ENCODE results near the gene MRPS24.

Gene MRPS24

DNA sequence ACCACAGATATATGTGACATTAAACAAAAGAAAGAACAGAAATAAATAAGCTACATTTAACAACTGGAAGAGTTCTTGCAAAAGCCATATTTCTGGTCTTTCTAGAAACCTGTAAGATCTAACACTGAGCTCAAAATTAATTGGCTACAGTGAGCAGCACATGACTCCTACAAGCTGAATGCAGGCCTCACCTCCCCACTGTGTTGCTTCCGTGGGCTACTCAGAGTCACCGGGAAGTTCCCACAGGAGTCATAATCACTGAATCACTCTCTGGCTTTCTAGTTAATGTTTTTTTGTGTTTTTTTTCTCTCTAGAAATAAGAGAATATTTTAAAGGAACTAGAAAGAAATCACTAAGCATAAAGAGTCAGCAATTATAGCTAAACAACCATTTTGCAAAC lies 10.2 kb upstream of the MRPS24 start:
- no peak for TF ChIP-seq ISL1 (CRISPR knock-in tag; IDR thresholded peaks at IDR 0.05)
- TF ChIP-seq, protein P1, sequence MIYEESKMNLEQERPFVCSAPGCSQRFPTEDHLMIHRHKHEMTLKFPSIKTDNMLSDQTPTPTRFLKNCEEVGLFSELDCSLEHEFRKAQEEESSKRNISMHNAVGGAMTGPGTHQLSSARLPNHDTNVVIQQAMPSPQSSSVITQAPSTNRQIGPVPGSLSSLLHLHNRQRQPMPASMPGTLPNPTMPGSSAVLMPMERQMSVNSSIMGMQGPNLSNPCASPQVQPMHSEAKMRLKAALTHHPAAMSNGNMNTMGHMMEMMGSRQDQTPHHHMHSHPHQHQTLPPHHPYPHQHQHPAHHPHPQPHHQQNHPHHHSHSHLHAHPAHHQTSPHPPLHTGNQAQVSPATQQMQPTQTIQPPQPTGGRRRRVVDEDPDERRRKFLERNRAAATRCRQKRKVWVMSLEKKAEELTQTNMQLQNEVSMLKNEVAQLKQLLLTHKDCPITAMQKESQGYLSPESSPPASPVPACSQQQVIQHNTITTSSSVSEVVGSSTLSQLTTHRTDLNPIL (CRISPR knock-in tag; IDR thresholded peaks at IDR 0.05; ENCODE audit: low read depth) = no peak
- no peak for TF ChIP-seq ZNF70 (CRISPR knock-in tag; IDR thresholded peaks at IDR 0.05)
- TF ChIP-seq, protein P2, sequence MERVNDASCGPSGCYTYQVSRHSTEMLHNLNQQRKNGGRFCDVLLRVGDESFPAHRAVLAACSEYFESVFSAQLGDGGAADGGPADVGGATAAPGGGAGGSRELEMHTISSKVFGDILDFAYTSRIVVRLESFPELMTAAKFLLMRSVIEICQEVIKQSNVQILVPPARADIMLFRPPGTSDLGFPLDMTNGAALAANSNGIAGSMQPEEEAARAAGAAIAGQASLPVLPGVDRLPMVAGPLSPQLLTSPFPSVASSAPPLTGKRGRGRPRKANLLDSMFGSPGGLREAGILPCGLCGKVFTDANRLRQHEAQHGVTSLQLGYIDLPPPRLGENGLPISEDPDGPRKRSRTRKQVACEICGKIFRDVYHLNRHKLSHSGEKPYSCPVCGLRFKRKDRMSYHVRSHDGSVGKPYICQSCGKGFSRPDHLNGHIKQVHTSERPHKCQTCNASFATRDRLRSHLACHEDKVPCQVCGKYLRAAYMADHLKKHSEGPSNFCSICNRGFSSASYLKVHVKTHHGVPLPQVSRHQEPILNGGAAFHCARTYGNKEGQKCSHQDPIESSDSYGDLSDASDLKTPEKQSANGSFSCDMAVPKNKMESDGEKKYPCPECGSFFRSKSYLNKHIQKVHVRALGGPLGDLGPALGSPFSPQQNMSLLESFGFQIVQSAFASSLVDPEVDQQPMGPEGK (CRISPR knock-in tag; IDR thresholded peaks at IDR 0.05; ENCODE audit: borderline replicate concordance) = no peak
- no peak for TF ChIP-seq TCF4 (CRISPR knock-in tag; IDR thresholded peaks at IDR 0.05; ENCODE audit: borderline replicate concordance)
- no peak for TF ChIP-seq ZFP3 (CRISPR knock-in tag; IDR thresholded peaks at IDR 0.05)
- TF ChIP-seq ARNTL (CRISPR knock-in tag; IDR thresholded peaks at IDR 0.05; ENCODE audit: borderline replicate concordance, low read depth) = no peak
- no peak for TF ChIP-seq ZFP30 (CRISPR knock-in tag; IDR thresholded peaks at IDR 0.05)
- no peak for TF ChIP-seq GLIS3 (CRISPR knock-in tag; IDR thresholded peaks at IDR 0.05)
- no peak for TF ChIP-seq ZC3H10 (CRISPR knock-in tag; IDR thresholded peaks at IDR 0.05)
- no peak for TF ChIP-seq CSDC2 (CRISPR knock-in tag; IDR thresholded peaks at IDR 0.05)
- ATAC-seq = peak; percentile 42; the same call in 2 of the 3 replicates

DNA sequence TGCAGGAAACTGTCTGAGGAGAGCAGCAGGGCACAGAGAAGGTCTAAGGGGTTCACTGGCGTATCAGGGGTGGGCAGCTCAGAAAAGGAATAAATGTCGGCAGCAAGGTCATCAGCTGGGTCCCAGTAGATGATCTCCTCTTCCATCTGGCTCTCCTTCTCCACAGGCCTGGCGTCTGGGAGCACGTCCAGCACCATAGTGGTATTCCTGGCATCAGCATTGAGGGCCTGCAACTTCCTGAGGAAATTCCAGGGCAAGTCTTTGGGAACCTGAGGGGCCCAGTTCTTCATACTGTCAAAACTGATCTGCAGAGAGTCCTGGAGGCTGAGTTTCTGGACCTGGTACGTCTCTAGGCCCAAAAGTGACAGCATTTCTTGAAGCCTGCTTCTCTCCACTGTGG lies 9.6 kb upstream of the MRPS24 start:
- TF ChIP-seq, protein P1 (CRISPR knock-in tag; IDR thresholded peaks at IDR 0.05; ENCODE audit: low read depth) = no peak
- TF ChIP-seq TCF4 (CRISPR knock-in tag; IDR thresholded peaks at IDR 0.05; ENCODE audit: borderline replicate concordance) (no peak), OSR1 (CRISPR knock-in tag; IDR thresholded peaks at IDR 0.05) (no peak), SNAI2 (CRISPR knock-in tag; IDR thresholded peaks at IDR 0.05) (no peak), ZNF8 (CRISPR knock-in tag; IDR thresholded peaks at IDR 0.05) (no peak), ESRRG (CRISPR knock-in tag; IDR thresholded peaks at IDR 0.05) (no peak), ZC3H10 (CRISPR knock-in tag; IDR thresholded peaks at IDR 0.05) (no peak), ISL1 (CRISPR knock-in tag; IDR thresholded peaks at IDR 0.05) (no peak)
- TF ChIP-seq, protein P3, sequence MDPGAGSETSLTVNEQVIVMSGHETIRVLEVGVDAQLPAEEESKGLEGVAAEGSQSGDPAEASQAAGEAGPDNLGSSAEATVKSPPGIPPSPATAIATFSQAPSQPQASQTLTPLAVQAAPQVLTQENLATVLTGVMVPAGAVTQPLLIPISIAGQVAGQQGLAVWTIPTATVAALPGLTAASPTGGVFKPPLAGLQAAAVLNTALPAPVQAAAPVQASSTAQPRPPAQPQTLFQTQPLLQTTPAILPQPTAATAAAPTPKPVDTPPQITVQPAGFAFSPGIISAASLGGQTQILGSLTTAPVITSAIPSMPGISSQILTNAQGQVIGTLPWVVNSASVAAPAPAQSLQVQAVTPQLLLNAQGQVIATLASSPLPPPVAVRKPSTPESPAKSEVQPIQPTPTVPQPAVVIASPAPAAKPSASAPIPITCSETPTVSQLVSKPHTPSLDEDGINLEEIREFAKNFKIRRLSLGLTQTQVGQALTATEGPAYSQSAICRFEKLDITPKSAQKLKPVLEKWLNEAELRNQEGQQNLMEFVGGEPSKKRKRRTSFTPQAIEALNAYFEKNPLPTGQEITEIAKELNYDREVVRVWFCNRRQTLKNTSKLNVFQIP (CRISPR knock-in tag; IDR thresholded peaks at IDR 0.05; ENCODE audit: borderline replicate concordance, low read depth) = no peak
- TF ChIP-seq, protein P2 (CRISPR knock-in tag; IDR thresholded peaks at IDR 0.05; ENCODE audit: borderline replicate concordance) = no peak

DNA sequence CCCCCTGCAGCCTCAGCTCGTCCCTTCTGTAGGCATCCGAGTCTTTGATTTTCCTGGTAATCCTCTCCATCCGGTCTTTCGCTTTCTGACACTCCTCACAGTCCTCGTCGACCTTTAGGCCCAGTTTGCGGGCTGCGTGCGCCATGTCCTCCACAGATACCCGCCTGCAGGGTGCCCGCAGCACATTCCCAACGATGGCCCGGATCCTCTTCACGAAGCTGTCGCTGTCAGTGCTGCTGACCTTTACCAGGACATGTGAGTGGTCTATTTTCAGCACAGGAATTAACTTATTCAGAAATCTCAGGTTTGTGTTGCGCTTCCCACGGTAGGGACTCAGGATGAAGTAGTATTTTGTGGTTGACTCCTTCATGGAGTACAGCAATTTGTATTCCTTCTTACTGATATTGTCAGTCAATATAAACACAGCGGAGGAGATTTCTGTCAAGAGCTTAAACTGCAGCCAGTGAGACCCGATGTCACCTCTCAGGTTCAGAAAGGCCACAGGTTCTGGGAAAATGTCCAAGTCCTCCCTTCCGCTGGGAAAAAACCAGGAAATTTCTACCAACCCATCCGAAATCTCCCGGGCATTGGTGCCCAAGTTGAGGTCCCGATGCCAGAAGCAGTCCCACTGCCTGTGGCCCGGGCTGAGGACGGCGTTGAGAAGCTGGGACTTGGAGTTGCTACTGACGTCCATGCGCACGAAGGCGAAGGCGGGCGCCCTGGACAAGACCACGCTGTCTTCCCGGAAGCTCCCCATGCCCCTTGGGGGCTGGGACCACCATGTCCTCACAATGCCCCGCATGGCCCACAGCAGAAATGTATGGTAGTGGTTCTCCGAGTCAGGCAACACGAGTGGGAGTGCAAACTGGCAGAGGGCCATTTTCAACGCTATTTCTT lies 8.9 kb upstream of the MRPS24 start:
- TF ChIP-seq ESRRG (CRISPR knock-in tag; IDR thresholded peaks at IDR 0.05) = no peak
- no peak for TF ChIP-seq TCF4 (CRISPR knock-in tag; IDR thresholded peaks at IDR 0.05; ENCODE audit: borderline replicate concordance)
- no peak for TF ChIP-seq ISL1 (CRISPR knock-in tag; IDR thresholded peaks at IDR 0.05)
- TF ChIP-seq ZFP3 (CRISPR knock-in tag; IDR thresholded peaks at IDR 0.05) = no peak
- ATAC-seq = no peak

More for the DNA sequence above, 9.6 kb upstream of the MRPS24 start:
- ATAC-seq = peak; percentile 29; the same call in 2 of the 3 replicates

DNA sequence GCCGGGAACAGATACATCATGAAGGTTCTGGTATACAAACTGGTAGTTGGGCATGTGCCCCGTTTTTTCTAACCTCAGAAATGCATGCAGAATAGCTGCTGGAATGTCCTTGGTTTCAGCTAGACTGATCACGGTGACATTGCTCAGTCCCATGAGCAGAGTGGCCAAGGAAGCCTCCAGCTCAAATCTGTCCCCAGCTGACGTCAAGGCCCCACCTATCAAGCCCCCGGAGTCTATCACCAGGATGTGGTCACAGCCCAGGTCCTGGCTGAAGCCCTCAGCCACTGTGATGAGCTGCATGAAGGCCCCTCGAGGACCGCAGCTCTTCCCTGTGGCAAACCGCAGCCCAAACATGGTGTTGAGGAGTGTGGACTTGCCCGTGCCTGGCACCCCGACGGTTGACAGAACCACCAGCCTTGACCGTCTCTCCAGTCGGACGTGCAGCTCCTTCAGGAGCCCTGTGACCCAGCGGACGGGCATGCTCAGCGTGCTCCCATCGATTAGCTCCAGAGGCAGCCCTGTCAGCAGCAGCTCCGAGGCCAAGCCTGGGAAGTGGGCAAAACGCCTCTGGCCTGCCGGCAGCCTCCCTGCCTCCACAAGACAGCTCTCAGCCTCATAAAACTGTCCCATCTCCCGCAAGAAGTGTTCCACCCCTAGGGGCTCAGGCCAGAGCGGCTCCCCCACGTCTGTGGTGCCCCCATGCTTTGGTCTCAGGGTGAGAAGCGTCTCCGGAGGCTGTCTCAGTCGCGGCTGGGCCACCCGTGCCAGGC lies 7.8 kb upstream of the MRPS24 start:
- ATAC-seq = no peak
- TF ChIP-seq, protein P2 (CRISPR knock-in tag; IDR thresholded peaks at IDR 0.05; ENCODE audit: borderline replicate concordance) = no peak
- TF ChIP-seq TCF4 (CRISPR knock-in tag; IDR thresholded peaks at IDR 0.05; ENCODE audit: borderline replicate concordance) = no peak
- no peak for TF ChIP-seq ISL1 (CRISPR knock-in tag; IDR thresholded peaks at IDR 0.05)
- TF ChIP-seq SNAI2 (CRISPR knock-in tag; IDR thresholded peaks at IDR 0.05) = no peak
- TF ChIP-seq PPARA (CRISPR knock-in tag; IDR thresholded peaks at IDR 0.05; ENCODE audit: borderline replicate concordance) = no peak
- no peak for TF ChIP-seq BACH2 (CRISPR knock-in tag; IDR thresholded peaks at IDR 0.05; ENCODE audit: borderline replicate concordance)
- no peak for TF ChIP-seq ZFP3 (CRISPR knock-in tag; IDR thresholded peaks at IDR 0.05)
- TF ChIP-seq OSR1 (CRISPR knock-in tag; IDR thresholded peaks at IDR 0.05) = no peak
- TF ChIP-seq, protein P1 (CRISPR knock-in tag; IDR thresholded peaks at IDR 0.05; ENCODE audit: low read depth) = no peak
- no peak for TF ChIP-seq GLIS3 (CRISPR knock-in tag; IDR thresholded peaks at IDR 0.05)
